CD4-positive, alpha-beta T cell treated with Interleukin-6 for 4 hours (primary cell): ENCODE results near the gene GALE.
A peak's percentile ranks its signal among the peaks of the same experiment; 100 is the strongest.
"Not testable (repeated sequence)": the region's sequence is repeated elsewhere in the genome, so short reads cannot be mapped to it uniquely, and the experiment has no call there.

ENCODE experiments used
- DNase-seq: peaks from one replicate; pipeline ENCODE4 v3.0.0-alpha.2; 2020; ENCODE audit warnings: mixed read lengths

The GALE gene

DNA sequence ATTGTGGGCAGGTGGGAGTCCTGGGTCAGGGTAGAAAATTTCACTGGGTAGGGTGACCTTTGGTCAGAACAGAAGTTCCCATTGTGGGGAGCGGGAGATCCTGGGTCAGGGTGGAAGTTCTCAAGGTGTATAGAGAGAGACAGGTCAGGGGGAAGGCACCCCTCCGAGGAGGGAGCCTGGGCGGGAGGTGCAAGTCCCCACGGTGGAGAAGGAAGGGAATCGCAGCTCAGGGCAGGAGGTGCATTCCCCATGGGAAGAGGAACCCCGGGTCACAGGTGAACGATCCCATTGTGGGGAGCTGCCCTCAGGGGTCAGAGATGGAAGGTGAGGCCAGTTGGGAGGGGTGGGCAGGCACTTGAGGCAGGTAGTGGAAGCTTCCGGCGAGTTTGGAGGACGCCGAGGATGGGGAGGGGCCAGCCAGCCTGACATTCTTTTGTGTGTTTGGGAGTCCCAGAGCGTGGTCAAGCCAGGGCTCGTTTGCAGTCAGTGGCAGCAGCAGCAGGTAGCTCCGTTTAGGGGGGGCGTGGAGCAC is 9.0 kb downstream of the GALE start:
- peak; percentile 35 for DNase-seq

DNA sequence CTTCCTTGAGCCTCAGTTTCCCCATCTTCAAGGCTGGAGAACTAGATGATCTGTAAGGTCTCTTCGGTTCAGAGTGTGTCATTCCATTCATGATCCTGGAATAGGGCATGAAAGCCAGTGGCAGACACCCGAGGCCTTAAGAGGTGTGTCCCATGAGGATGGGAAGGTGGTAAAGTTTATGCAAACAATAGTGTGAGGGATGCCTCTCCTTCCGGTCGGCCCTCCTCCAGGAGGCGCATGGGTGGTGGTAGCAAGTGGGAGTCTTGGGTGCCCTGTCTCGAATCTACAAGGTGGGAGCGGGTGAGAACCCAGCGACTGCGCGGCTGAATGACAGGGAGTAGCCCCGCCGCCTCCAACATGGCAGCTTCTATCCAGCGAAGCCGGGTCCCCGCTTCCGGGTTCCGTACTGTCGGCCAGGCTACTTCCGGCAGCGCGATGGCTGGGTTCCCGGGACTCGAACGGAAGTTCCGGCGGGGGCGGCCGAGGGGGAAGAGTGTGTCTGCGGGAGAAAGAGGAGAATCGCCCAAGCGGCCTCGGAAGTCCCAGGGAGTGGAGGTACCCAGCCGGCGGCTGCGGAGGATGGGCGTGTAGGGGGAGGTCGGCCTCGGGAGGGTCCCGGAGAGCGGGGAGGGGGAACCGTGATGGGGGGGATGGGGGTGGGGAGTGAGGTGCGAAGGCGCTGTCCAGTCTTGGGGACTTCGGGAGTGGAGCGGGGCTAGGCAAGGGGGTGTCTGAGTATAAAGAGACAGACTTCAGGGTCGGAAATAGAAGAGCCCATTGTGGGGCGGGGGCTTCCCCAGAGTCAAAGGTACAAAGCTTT is 9.6 kb downstream of the GALE start, which contains the start of gene LYPLA2:
Gene LYPLA2, plus strand, starts transcription at position 450 of the 820 bp plus-strand sequence. CDS start 1,538 bp downstream, outside the sequence.
- DNase-seq: peak; percentile 90

- DNase-seq: no peak
Observed at GRCh38 chr1:23788695-23789094, 11.9 kb downstream of the GALE start.

DNA sequence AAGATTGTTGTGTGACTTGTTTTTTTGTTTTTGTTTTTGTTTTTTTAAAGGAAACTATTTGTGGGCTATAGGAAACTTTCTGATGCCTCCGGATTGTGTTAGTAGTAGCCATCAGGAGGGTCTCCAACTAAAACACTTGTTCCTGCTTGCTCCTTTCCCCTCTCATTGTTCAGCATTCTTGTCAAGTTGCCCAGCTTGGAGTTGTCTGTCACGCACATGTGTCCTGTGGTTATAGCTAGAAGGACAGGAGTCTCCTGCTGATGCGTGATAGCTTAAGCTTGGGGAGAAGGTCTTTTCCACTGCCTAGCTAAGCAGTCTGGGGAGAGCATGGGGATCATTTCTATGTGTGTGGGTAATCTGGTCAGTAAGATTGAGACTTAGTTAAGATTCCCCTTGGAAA is 12.9 kb downstream of the GALE start:
- no peak for DNase-seq

GRCh38 chr1:23784846-23785245 is 15.7 kb downstream of the GALE start:
- no peak for DNase-seq

- not testable (repeated sequence) for DNase-seq
Observed at GRCh38 chr1:23783141-23783540, 17.4 kb downstream of the GALE start.

GRCh38 chr1:23779826-23780371 is 20.7 kb downstream of the GALE start:
- no peak for DNase-seq

- peak; percentile 87 for DNase-seq
Observed at GRCh38 chr1:23777979-23778814, 22.4 kb downstream of the GALE start, which contains the start of gene PITHD1. TSS of gene PITHD1 (plus strand) at chr1:23778418. CDS start at chr1:23778516, 98 bp downstream.

DNA sequence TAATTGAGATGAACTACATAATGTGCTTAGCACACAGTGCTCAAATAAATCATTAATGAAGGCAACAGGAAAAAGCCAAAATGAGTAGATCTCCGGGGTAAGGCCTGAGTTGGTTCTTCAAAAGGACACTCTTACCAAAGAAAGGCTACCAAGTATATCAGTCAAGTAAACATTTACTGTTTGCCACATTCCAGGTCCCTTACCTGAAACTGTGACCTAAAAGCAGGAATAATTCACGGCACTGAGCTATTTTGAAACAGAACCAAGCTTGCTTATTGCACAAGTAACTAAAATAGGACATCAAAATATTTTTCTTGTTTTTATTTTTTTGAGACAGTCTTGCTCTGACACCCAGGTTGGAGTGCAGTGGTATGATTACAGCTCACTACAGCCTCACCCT is 24.3 kb downstream of the GALE start:
- no peak for DNase-seq

- DNase-seq: no peak
Observed at GRCh38 chr1:23774174-23774880, 26.2 kb downstream of the GALE start.

- DNase-seq: no peak
Observed at GRCh38 chr1:23772854-23773242, 27.7 kb downstream of the GALE start.

- peak; percentile 87 for DNase-seq
Observed at GRCh38 chr1:23772049-23772853, 28.3 kb downstream of the GALE start.

DNA sequence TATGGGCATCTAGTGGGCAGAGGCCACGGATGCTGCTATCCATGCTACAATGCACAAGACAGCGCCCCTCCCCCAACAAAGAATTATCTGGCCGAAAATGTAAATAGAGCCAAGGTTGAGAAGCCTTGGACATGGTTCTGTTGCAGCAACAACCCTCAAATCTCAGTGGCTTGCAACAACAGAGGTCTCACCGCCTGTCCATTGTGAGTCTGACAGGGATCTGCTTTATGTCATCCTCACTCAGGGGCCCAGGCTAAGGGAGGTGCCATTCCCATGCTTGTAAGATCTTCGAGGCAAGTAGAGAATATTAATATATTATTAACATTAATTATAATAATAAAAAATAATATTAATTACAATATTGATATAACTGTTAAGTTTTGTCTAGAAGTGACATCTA is 31.8 kb downstream of the GALE start:
- no peak for DNase-seq

DNA sequence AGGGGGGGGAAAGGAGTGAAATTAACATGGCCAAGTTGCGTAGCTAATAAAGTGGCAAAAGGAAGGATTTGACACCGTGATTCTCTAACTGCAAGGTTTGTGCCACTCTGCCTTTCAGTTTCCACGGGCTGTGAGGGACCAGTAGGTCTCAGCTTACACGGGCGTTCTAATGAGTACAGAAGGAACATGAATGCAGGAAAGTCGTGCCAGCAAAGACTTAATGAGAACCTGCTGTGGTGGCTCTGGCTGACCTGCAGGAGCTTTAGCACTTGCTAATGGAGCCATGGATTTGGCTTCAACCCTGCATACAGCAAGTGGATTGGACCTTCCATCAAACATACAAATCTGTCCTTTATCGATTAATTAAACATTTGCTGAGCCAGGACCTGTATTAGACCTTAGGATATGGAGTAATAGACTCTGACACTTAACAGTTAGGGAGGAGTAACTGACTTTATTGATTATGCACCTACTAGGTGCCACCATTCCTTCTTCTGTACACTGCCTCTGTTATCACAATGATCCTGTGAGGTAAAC is 37.4 kb downstream of the GALE start:
- DNase-seq: no peak

DNA sequence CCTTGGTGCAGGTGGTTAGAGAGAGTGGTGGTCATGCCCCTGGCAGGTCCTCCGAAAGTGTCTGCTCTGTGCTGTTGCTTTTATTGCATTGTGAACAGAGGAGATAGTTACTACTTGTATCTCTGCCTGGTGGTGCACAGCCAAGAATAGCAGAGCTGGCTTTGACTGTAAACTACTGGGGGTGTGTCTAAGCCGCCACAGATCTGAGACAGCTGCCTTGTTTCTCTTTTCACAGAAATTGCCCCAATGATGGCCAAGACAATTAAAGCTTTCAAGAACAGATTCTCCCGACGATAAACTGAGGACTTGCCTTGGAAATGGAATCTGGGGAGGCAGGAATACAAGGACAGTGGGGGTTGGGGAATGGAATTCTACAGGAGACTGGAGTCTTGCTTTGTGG is 41.3 kb downstream of the GALE start:
- no peak for DNase-seq

- DNase-seq: no peak
Observed at GRCh38 chr1:23757812-23758211, 42.7 kb downstream of the GALE start.

GRCh38 chr1:23756676-23757075 is 43.9 kb downstream of the GALE start:
- DNase-seq: no peak

- no peak for DNase-seq
Observed at GRCh38 chr1:23752909-23753308, 47.6 kb downstream of the GALE start.

GRCh38 chr1:23751815-23752200 is 48.7 kb downstream of the GALE start:
- DNase-seq: no peak

GRCh38 chr1:23751050-23751814 is 49.3 kb downstream of the GALE start:
- peak; percentile 33 for DNase-seq

- no peak for DNase-seq
Observed at GRCh38 chr1:23748016-23748415, 52.5 kb downstream of the GALE start.
